HTR-8/SVneo (cell line): ENCODE results near the gene EVA1B.

Source experiments
- DNase-seq: peaks from one replicate; pipeline ENCODE4 v3.0.0; 2011; ENCODE audit warnings: low spot score, mixed read lengths; ENCODE audit not compliant: insufficient read length
- FAIRE-seq: peaks from 2 replicates; lab custom pipeline; 2011; peaks lifted over from hg19 to GRCh38; lab: Jason Lieb, UNC

The EVA1B gene, protein sequence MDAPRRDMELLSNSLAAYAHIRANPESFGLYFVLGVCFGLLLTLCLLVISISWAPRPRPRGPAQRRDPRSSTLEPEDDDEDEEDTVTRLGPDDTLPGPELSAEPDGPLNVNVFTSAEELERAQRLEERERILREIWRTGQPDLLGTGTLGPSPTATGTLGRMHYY

DNA sequence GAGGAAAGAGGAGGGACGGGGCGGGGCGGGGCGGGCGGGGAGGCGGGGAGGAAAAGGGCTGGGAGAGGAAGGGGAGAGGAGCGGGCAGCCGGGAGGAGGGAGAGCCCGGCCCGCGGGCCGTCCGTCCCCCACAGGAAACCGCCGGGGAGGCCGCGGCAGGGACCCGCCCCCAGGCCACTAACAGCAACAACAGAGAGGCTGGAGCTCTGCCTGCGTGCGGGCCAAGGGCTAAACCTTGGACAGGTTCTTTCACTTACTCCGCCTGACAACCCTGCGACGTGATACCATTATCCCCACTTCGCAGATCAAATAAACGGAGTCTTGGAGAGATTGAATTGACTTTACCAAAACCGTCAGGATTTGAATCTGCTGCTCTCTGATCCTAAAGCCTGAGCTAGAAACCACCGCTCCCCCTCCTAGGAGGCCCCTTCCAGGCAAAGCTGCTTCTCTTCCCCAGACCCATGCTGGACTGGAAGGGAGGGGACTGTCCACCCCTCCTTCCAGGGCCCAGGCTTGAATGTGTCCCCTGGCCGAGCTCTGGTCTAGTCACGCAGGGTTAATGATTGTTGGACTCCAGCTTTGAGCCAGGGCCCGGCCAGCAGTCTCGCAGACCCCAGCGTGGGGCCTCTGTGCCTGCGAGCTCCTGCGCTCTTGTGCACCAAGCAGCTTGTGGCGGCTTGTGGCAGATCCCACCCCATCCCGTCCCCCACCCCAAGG, at the start of gene EVA1B:
TSS of gene EVA1B (minus strand) at position 10 of the 717 bp plus-strand sequence. CDS start 608 bp downstream, outside the sequence.
- FAIRE-seq (no peak), DNase-seq (peak; percentile 77)

DNA sequence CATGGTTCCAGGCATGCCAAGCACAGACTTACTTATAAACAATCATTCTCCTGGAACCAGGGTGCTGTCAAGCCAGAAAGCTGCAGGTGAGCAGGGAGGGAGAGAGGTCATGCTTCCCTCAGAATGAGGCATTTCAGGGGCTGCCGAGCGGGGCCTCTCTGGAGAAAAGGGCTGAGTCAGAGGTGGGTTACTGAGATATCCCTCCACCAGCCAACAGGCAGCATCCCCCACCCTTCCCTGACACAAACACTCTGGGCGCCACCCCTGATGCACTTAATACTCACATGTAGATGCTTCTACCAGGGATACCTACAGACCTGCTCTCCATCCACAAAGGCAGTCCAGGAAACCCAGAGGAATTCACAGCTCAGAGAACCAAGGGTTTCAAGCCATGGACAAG, 49.2 kb upstream of the EVA1B start:
- DNase-seq (no peak), FAIRE-seq (no peak)

DNA sequence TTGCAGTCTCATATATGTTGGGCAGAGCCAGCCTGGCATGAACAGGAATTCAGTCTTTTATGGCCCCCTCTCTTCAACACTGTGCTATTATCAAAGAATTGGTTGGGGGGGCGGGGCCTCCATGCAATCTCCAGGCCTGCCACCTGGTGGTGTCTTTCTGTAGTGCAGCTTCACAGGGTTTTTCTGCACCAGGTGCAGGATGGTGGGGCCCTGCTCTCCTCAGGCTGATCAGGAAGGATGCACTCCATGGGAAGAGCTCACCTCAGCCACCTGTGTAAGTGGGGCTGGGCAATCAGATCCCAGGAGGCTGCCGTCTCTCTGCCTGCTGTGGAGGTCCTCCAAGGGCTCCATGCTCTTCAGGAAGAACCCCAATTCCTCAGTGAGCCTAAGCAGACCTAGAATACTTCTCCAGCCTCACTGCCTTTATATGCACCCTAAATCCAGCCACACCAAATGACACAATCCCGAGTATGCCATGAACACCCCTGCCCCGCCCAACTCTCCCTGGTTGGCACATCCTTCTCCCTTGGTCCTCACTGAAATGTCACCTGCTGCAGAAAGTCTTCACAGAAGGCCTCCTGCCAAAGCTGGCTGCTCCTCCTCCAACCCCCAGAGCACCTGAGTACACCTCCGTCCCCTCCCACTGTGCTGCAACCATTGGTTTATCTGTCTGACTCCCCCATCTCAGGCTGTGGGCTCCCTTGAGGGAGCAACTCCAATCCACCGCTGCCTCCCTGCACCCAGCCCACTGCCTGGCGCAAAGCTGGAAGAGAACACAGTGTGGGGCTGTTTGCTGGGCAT, 45.8 kb upstream of the EVA1B start:
- FAIRE-seq (no peak), DNase-seq (no peak)

DNA sequence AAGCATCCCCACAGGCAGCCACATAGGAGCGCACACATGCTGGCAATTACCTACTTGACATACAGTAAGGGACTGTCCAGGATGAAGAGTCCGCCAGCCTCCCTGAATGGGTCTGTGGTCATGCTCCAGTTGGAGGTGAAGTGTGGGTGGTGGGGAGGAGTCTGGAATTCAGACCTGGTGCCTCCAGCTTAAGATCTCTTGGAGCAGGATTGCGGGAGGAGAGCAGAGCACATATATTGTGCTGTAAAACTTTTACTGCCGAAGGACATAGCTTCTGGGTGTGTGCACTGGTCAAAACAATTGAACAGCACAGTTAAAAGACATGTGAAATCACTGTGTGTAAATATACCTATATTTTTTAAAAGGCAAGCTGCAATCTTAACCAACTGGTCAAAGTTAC, 44.4 kb upstream of the EVA1B start:
- FAIRE-seq, result no peak
- DNase-seq, result no peak

DNA sequence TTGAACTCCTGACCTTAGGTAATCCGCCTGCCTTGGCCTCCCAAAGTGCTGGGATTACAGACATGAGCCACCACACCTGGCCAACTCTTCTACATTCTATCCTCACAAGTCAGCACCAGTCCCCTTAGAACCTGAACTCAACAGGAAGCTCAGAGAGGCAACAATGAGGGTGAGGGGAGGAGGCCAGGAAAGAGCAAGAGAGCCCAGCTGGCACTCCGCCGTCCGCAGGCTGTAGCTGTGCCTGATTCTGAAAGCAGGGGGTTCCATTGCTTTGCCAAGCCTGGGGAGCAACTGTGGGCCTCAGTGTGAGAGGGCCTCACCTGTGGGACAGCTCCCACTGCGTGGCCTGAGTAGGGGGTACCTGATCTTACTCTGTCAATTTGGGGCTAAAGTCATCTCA, 43.6 kb upstream of the EVA1B start:
- DNase-seq (no peak), FAIRE-seq (no peak)

DNA sequence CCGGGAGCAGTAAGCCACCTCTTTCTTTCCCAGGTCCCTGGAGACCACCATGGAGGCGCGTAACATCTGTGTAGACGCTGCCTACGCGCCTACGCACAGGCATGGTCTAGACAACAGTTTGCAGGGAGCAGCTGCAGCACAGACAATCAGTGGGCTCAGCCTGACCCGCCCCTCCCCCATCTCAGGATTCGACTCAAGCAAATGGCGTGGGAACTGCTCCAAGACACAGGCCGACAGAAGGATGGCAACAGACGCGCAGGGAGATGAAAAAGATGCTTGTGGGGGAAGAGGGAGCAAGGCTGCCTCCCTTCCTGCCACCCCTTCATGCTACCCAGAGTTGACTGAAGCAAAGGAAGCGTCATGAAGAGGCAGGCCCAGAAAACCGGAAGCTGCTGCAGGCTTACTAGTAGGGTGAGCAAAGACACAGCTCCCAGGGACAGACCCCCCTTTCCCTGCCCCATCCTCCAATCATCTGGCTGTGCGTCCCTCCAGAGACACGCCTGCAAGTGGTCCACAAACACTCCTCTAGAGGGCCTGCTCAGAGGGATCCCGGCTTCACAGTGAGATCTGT, 42.7 kb upstream of the EVA1B start:
- no peak for DNase-seq
- peak; percentile 4 for FAIRE-seq

DNA sequence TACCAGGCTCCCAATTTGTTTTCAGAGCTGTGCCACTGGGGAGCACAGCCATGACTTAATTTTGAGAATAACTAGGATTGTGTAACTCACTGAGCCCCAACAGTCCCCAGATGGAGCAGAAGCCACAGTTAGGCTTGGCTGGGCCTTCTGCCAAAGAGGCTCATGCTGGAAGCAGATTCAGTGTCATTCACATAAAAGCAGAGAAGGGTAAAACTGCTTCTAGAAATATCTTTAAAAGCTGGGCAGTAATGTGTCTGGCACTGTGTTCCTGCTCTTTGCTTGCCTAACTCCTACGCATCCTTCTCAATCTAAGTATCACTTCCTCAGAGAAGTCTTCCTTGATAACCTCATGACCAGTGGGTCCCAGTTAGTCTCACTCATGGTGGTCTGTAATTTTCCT, 41.9 kb upstream of the EVA1B start:
- FAIRE-seq (no peak), DNase-seq (no peak)

DNA sequence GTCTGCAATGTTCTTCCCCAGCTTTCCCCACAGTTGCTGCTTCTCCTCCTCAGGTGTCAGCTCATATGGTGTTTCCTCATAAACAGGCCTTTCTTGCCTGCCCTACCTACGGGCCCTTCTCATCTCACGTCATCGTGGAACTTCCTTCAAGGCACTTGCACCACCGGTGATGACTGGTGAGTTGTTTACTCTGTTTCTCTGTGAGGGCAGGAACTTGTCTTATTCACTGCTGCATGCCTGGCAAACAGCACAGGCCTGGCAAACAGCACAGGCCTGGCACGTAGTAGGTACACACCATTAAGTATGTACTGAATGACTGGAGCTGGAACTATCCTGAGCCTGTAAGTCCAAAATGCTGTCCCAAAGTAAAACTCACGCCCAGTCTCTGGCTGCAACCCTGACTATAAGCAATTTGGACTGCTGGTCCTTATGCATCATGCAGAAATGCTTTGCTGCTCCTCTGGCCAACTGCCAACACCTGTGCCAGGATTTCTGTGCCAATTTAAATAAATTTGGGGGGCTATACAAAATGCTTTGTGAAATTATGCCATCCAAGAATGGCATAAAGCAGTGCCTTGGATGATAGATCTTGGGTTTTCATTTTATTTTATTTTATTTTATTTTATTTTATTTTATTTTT, 36.6 kb upstream of the EVA1B start:
- DNase-seq (no peak), FAIRE-seq (no peak)

DNA sequence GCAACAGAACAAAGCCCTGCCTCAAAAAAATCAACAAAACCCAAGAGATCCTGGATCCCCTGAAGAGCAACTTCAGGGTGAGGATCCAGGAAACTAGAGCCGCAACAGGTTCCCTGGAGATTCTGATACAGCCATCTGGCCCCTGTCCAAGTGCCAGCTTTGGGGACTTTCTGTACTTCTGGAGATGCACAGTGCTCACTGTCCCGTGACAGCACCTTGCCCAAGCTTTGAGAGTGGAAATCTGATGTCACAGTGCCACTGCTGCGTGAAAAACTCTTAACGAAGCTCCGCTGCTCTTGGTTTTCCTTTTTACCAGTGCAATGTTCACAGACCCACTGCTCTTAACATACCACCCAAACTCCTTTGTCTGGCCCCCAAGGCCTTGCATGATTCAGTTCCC, 35.9 kb upstream of the EVA1B start:
- FAIRE-seq (no peak), DNase-seq (no peak)

DNA sequence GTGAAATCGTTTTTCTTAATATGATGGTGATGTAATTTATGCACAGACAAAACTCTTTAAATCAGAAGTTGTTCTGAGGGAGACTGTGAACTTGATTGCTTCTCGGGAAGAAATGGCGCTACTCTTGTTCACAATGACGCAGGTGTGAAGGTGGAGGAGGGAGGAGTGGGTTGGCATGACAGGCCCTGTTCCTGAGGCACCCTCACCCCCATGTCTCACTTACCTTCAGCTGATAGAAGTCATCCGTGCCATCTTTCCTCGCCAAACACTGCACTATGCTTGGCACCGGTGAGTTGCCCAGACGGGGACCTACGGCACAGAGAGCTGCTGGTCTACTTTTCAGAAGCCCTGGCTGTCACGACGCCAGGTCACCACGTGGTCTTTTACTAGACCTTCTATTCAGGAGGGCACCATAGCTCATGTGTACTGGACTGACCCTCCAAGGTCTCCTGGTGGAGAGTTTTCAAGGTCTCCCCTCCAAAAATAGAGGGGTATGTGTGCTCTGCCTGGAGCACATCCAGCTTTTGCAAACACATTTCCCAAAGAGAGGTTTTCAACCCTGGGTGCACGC, 35.2 kb upstream of the EVA1B start:
- FAIRE-seq (no peak), DNase-seq (no peak)

DNA sequence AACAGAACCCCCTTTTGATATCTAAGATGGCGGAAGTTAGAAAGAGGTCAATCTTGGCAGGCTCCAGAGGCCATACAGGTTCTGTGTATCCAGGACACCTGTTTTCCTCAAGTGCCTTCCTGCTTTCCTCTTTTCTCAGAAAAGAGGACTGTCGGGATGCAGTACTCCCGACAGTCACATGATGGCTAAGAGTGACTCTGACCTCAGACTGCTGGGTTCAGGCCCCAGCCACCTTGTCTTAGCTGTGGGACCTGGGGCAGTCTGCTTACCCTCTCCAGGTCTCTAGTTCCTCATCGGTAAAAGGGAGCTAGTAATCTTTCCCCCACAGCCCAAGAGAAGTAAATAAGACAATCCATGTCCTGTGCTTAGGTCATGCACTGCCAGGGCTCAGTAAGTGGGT, 32.4 kb upstream of the EVA1B start:
- FAIRE-seq (no peak), DNase-seq (no peak)

DNA sequence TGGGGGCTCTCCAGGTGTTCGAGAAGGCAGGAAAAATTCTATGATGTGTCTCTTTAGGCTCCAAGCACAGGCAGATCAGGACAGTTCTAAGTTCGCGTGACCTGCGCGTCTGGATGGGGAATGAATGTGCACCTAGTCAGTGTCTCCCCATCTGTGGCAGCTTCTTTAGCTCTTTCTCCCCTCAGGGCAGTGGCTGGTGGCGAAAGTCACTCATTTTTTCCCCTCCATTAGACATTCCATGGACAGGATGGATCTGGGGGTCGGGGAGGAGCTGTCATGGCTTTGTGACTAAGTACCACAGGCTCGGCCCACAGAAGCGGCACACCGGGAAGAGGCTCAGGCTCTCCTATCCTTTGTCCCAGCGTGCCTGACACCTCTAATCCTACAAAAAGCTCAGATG, 31.0 kb upstream of the EVA1B start:
- DNase-seq (no peak), FAIRE-seq (no peak)

DNA sequence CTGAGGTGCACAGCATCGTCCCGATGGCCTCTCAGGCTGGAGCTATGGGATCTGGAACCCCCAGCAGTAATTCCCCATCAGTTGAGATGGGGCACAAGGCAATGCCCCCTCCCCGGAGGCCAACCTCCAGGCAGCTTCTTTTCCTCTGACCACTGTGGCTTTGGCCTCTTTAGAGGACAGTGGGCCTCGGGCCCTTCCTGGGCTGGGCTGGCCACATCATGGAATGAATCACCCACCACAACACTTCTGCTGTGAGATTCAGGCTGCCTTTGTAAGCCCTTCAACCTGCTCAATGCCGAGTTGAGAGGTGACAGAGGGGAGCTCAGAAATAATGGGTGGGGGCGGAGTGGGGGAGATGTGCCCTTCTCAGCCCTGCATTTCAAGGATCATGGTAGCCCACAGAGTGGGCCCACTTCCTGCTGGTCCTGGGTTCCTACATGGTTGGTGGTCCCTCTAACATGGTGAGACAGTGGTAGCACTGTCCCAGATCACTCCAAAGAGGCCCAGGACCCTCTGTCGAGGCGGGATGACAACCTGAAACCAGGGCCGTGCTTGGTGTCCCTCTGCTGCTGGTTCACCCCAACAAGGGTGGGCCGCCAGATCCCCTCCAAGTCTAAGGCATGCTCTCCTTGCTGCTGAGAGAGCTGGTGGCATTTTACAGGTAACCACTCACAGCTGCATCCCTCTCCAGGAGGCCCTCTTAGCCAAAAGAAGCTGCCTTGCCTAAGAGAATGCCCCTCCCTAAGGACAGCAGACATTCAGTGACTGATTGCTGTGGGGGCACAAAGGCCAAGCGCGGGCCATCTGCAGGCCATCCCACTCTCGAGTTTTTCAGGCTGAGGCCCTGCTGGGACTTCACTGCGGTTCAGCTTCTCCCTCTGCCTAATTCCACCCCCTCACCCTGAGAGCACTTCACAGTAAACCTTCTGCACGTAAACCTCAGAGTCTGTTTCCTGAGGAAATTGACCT, 29.7 kb upstream of the EVA1B start:
- peak; percentile 53 for DNase-seq
- FAIRE-seq, result no peak

DNA sequence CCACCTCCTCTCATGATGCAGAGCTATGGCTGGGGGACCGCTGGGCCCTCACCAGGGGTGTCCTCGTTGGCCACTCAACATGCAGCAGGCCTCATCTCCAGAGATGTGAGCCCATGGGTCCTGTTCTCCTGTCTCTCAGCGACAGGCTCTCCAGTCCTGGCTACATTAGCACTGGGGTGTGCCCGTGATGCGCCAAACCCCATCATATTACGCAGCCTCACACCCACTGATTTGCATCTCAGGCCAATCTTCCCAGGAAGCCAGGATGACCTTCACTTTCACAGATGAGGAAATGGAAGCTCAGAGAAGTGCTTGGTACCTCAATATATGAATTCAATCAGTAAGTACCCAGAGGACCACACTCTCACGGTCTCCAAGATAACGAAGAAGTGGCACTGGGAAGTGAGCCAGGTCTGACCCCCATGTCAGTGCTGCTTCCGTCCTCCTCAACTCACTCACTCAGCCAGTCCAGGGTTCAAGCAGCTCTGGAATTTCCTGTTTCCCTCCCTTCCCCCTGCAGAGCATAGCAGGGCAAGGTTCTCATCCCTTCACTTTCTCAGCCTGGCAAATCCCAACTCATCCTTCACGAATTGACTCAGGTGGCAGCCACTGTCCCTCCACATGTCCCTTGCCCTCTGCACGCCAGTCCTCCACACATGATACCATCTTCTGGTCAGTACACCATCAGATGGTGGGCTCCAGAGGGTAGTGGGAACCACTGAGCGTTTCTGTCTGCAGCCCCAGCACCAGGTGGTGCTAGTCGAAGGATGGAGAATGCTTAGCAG, 28.9 kb upstream of the EVA1B start:
- peak; percentile 83 for FAIRE-seq
- DNase-seq, result peak; percentile 41

DNA sequence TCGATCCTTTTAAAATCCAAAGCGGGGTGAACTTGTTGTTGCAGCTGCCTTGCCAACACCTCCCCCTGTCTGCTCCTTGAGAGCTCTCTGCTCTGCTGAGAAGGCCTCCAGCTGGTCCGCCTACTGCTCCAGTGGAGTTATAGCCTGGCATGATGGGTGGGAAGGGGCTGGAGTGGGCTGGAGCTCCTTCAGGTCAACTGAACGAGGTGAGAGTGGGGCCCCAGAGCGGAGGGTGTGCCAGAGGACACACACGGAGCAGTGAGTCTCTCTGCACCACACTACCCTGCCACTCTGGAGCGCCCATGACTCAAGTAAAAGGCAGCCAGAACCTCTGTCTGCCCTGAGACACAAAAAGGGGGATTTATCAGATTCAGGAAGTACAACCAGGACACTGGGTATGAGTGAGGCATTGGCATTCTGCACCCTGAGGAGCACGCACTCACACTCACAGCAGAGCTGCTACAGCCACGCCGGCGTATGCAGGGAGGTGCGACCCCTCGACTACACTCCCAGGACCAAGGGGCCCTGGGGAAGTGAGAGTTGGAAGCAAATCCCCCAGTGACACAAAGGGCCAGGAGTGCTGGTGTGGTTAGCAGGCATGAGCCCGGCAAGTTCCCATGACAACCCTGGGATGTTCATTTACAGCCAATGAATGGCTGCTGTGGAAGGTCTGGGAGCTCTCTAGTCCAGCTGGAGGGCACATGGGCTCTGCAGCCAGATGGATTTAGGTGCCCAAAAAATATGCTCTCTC, 28.0 kb upstream of the EVA1B start:
- FAIRE-seq, result peak; percentile 75

DNA sequence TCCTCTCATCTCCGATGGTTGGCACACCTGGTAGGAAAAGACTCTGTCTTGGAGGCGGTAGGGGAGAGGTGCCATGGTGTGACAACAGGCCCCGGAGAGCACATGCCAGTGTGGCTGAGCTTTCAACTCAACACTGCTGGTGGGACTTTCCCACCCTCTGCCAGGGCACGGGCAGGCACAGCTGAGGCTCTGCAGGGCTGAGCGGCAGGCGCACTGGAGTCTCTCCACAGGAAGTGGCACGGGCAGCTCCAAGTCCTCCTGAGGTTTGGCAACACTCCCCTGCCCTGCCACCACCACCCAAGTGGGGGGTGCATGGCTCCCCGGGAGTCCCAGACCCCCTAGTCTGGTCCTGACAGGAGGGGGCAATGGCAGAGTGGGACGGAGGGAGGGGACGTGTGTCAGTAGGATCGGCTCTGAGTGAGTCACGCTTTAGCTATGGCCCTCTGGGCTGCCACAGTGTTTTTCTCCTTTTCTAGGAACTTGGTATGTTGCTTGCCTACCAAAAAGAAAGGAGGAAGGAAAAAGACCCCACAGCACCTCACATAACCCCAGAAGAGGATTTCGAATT, 27.3 kb upstream of the EVA1B start:
- FAIRE-seq, result peak; percentile 93

More for the DNA sequence above, 28.0 kb upstream of the EVA1B start:
- peak; percentile 55 for DNase-seq

DNA sequence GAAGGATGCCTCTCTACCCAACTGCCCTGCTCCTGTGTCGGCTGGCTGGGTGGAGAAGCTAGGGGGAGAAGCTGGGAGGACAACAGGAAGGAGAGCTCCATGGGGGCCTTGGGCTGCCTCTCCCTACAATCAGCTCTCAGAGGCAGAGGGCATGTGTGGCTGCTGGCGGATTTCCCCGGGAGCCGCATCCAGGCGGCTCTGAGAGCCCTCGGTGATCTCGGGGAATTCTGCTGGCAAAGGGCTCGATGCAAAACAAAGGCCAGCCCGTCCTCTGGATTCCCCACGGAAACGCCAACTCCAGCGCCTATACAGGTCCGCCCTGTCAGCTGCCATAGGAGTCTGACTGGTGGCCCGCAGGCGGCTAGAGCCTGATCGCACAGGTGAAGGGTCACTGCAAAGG, 26.4 kb upstream of the EVA1B start:
- no peak for FAIRE-seq
- no peak for DNase-seq

More for the DNA sequence above, 27.3 kb upstream of the EVA1B start:
- peak; percentile 74 for DNase-seq
